ENCODE data around the gene PINLYP.
A peak's percentile ranks its signal among the peaks of the same experiment; 100 is the strongest.

PINLYP gene

DNA sequence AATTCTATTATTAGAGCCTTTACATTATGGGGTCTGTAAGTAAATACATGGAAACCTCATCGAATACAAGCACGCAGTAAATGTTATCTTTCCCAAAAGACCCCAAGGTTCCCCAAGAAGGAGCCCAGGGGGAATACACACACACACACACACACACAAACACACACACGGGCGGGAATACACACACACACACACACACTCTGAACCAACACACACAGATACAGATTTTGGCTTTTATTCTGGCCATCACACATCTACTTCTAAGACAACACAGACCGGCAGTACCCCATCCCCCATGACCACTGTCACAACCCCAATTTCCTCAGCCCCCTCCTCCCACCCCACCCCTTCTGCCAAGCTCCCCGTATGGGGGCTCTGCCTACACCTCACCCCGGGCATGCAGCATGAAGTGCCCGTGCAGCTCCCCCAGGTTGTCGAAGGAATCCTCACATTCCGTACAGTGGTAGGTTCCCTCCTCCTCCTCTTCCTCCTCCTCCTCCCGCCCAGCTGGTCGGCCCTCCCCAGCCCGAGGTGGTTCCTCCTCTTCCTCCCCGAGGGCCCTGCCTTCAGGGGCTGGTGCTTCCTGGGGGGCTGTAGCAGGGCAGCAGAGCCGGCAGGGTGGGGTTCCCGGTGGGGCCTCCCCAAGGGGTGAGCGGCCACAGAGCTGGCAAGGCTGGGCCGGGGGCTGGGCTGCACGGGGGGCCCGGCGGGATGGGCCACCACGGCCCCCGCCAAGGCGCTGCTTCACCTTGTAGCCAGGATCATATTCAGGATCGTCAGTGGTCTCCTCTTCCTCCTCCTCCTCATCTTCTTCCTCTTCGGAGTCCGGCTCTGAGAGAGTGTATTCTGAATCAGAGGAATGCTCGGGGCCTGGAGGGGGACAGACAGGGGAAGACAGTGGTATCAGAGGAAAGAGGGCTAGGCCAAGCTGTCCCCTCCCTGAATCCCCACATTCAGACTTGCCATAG, 31.9 kb downstream of the PINLYP start:
- no peak for DNase-seq

GRCh38 chr19:43609872-43610271, 34.3 kb downstream of the PINLYP start:
- DNase-seq = no peak

- DNase-seq = no peak
These were observed 34.9 kb downstream of the PINLYP start for GRCh38 chr19:43610493-43610892.

DNA sequence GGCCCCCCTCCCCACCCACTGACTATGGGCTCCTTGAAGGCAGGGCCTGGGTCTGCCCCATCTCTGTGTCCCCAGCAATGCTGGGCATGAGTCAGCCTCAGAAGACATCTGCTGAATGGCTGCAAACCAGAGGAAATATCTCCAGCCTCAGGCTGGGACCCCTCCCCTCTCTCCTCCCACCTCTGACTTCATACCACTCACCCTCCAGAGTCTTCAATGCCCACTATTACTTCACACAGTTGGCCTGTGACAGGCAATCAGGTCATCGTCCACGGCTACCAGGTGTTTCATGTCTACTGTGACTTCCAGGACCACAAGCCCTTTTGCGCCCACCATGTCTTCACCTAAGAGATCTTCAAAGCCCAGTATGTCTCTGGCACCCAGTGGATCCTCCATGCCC, 36.2 kb downstream of the PINLYP start, which contains the start of gene SRRM5:
Gene SRRM5, plus strand, starts transcription at position 301 of the 400 bp plus-strand sequence. Its CDS starts 34 bp downstream, at position 335.
- no peak for DNase-seq

- DNase-seq = no peak
These were observed 36.8 kb downstream of the PINLYP start for GRCh38 chr19:43612374-43612773.

DNA sequence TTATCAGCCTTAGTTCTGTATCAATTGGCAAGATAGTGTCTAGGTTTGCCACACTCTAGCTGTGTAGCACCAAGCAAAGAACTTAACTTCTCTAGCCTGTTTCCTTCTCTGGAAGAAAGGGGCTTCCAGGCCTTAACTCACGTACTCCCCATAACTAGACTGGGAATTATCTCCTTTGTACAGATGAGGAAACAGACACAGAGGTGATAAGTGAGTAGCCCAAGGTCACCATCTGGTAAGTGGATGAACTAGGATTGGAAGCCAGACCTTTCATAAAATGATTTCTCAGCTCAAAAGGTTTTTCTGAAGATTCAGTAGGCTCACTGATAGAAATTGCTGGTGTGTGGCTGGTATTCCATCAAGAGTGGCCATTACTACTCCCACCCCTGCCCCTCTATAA, 40.7 kb downstream of the PINLYP start:
- no peak for DNase-seq

GRCh38 chr19:43616954-43617353, 41.4 kb downstream of the PINLYP start:
- no peak for DNase-seq

GRCh38 chr19:43618921-43619261, 43.3 kb downstream of the PINLYP start:
- peak; percentile 84 for DNase-seq

- peak; percentile 99 for DNase-seq
These were observed 43.9 kb downstream of the PINLYP start, which contains the start of gene ZNF428 for GRCh38 chr19:43619262-43620060. Gene ZNF428, minus strand, starts transcription at chr19:43619629. Its CDS starts 5,325 bp downstream, at chr19:43614304.

- no peak for DNase-seq
These were observed 44.7 kb downstream of the PINLYP start for GRCh38 chr19:43620061-43621001.

DNA sequence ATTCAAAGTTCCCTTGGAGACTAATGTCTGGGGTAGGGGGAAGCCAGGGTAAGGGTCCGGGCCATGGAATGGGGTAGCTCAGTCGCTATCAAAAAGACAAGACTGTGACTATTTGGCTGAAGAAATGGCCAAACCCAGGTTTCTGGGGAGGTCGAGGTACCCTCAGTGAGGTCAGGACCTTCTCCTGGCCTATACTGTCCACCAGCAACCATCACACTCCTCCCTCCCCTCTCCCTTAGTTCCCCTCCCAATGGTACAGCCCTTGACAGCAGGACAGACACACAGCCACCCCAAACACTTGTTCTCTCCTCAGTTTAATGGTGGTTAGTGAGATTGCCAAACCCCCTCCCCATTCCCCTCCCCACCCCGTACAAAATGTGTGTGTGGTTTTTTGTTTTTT, 46.5 kb downstream of the PINLYP start:
- DNase-seq = no peak

GRCh38 chr19:43622956-43623355, 47.4 kb downstream of the PINLYP start:
- no peak for DNase-seq

DNA sequence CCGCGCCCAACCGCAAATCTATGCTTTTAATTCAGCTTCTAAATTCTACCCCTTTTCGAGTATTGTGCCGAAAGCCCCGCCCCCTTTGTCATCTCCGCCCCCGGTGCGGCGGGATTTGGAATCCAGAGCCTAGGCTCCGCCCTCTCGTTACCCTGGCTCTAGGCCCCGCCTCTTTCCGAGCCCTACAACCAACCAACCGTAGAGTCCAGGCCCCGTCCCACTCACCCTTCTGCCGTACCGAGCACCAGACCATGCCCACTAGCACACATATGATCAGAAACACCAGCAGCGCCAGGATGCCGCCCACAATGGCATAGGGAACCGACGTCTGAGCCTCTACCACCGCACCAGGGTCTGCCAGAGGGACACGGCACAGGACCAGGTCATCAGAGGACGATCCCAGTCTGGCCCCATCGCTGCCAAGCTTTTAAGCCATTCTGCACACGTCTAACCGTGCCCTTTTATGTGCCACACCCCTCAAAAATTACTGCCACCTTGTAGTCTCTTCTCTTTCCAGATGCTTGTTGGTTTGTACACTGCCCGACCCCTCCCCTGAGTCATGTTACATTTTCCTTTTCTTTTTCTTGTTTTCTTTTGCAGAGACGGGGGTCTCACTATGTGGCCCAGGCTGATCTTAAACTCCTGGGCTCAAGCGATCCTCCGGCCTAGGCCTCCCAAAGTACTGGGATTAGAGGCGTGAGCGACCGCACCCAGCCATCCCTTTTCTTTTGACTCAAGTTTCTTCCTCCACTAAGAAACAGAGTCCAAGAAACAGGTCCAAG, 48.5 kb downstream of the PINLYP start:
- no peak for DNase-seq

DNA sequence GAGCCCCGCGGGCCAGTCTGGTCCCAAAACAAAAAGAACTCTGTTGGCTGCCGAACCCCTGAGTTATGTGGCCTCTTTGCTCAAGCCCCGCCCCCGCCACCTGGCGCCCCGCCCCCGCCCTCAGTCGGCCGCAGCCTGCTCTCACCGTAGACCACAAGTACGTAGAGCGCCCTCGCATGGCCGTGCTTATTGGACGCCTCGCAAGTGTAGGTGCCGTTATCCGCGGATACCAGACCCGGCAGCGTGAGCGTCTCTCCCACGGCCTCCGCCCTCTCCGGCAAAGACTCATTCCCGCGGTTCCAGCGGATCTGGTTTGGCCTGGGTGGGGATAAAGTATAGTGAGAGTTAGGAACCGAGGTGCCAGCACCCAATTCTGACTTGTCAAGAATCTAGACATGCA, 49.3 kb downstream of the PINLYP start:
- peak; percentile 56 for DNase-seq

DNA sequence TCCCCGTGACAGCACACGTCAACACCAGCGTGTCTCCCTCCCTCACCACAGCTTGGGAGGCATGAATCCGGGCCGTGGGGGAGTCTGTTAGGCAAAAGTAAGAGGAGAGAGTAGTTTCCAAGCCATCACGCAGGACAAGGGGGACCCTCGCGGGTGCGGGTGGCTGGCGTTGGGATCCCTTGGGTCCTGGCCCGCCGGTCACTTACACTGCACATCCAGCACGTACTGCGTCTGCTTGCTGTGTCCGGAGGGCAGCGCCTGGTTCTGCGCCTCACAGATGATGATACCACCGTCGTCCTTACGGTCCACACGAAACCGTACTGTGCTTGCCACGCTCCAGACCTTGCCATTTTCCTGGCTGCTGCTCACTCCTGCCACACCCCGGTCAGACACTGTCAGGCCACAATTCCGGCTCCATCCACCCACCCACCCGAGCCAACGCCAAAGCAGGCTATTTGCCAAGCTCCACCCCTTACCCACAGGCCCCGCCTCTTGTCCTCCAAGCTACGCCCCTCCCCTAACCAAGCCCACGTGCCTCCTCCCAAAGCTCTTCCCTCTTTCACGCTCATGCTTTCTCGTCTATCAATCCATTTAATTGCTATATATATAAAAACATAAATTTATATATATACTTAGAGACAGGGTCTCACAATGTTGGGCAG, 50.4 kb downstream of the PINLYP start:
- DNase-seq = peak; percentile 59

DNA sequence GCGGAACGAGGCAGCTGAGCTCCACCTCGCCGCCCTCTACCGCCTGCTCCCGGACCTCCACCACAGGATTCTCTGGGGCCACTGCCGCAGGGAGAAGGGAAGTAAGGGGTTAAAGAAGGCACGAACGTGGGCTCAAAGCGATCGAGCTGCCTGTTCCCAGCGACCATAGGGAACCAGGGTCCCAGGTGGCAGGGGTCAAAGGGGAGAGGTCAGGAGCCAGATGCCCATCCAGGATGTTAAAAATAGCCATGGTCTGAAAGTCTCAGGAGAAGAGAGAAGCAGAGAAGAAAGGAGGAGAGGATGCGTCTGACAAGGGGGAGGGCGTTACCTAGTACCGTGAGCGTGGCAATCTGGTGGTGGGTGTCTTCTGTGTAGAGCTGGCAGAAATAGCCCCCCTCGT, 51.2 kb downstream of the PINLYP start:
- no peak for DNase-seq

DNA sequence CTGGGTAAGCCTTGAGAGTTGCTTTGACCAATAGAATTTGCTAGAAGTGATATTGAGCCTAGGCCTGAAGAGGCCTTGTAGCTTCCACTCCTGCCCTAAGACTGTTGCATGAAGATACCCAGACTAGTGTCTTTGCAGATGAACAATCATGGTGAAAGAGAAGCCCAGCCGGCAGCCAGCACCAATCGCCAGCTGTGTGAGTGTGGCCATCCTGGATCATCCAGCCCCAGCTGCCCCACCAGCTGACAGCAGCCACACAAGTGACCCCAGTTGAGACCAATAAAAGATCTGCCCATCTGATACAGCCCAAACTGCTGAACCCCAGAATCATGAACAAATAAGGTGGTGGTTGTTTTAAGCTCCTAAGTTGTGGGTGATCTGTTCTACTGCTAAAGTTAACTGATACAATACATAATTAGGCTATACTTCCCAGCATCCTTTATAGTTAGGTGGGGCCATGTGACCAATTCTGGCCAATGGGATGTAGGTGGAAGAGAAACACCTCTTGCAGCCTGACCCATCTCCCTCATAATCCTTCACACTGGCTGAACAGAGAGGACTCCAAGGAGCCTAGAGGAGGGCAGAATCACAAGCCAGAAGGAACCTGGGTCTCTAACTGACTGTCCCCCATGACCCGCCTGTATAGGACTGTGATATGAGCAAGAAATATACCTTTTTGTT, 53.2 kb downstream of the PINLYP start:
- DNase-seq = no peak

DNA sequence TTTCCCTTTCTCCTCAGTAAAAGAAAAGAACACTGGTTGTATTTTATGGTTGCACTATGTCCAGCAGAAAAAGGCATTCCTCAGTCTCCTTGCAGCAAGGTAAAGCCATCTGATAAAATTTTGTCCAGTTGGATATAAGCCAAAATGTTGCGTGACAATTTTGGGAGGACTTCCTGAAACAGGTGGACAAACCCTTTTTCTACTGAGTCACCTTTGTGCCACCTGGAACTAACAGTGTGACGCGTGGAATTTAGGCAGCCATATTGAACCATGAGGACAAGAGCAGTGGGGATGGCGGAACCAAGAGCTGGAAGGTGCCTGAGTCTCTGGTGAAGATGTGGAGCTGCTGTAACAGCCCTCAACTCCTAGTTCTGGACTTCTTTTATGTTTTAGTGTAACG, 55.9 kb downstream of the PINLYP start:
- DNase-seq = no peak
